RWPE2 (cell line): ENCODE data around the gene MOBP.
"Not testable (repeated sequence)": the region's sequence is repeated elsewhere in the genome, so short reads cannot be mapped to it uniquely, and the experiment has no call there.

Experiments
- ATAC-seq: fragments of 200-7000 bp; cut with Tn5 transposase; 3 replicates; pipeline ENCODE4 v1.9.1; 2021; ENCODE audit warnings: low read depth
- DNase-seq: peaks from one replicate; pipeline ENCODE4 v3.0.0-alpha.2; 2020; ENCODE audit warnings: low spot score
- H3K27ac ChIP-seq: fragments of 450-650 bp; 2 replicates; pipeline ENCODE4 v1.5.1; 2017; ENCODE audit warnings: mild to moderate bottlenecking; ENCODE audit not compliant: poor library complexity, severe bottlenecking
- H3K27me3 ChIP-seq: fragments of 250-450 bp; sonication (Bioruptor Pico); 2 replicates; pipeline ENCODE4 v1.5.1; 2021; ENCODE audit warnings: mild to moderate bottlenecking, moderate library complexity; ENCODE audit not compliant: insufficient read depth, poor library complexity, severe bottlenecking
- H3K36me3 ChIP-seq: fragments of 250-450 bp; sonication (Bioruptor Pico); 2 replicates; pipeline ENCODE4 v1.5.1; 2020; ENCODE audit warnings: low read depth, mild to moderate bottlenecking, moderate library complexity
- H3K4me1 ChIP-seq: fragments of 250-450 bp; sonication (Bioruptor Pico); 2 replicates; pipeline ENCODE4 v1.5.1; 2021; ENCODE audit warnings: mild to moderate bottlenecking, moderate library complexity; ENCODE audit not compliant: insufficient read depth, poor library complexity, severe bottlenecking
- H3K4me3 ChIP-seq: fragments of 250-450 bp; sonication (Bioruptor Pico); 2 replicates; pipeline ENCODE4 v1.5.1; 2021; ENCODE audit warnings: mild to moderate bottlenecking, moderate library complexity; ENCODE audit not compliant: severe bottlenecking
- H3K9me3 ChIP-seq: fragments of 250-450 bp; sonication (Bioruptor Pico); 2 replicates; pipeline ENCODE4 v1.5.1; 2021; ENCODE audit warnings: mild to moderate bottlenecking, moderate library complexity; ENCODE audit not compliant: severe bottlenecking
- TF ChIP-seq, protein P1 (sequence below): fragments of 450-650 bp; IDR thresholded peaks from one replicate; pipeline ENCODE4 v1.5.1; 2017; ENCODE audit warnings: mild to moderate bottlenecking, moderate library complexity; ENCODE audit not compliant: poor library complexity, severe bottlenecking

Gene MOBP

DNA sequence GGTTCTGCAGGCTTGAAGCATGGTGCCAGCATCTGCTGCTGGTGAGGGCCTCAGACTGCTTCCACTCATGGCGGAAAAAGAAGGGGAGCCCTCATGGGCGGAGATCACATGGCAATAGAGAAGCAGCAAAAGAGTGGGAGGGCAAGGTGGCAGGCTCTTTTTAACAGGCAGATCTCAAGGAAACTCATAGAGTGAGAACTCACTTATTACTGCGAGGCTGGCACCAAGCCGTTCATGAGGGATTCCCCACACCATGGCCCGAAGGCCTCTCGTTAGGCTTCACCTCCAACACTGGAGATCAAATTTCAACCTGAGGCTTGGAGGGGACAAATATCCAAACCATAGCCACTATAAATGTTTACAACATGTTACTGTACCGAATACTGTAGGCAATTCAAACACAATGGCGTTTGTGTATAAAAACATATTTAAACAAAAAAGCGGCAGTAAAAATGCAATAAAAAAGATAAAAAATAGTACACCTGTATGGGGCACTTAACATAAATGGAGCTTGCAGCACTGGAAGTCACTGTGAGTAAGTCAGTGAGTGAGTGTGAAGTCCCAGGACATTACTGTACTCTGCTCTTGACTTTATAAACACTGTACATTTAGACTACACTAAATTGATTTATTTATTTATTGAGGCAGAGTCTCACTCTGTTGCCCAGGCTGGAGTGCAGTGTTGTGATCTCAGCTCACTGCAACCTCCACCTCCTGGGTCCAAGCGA, 18.8 kb upstream of the MOBP start:
- TF ChIP-seq, protein P1, sequence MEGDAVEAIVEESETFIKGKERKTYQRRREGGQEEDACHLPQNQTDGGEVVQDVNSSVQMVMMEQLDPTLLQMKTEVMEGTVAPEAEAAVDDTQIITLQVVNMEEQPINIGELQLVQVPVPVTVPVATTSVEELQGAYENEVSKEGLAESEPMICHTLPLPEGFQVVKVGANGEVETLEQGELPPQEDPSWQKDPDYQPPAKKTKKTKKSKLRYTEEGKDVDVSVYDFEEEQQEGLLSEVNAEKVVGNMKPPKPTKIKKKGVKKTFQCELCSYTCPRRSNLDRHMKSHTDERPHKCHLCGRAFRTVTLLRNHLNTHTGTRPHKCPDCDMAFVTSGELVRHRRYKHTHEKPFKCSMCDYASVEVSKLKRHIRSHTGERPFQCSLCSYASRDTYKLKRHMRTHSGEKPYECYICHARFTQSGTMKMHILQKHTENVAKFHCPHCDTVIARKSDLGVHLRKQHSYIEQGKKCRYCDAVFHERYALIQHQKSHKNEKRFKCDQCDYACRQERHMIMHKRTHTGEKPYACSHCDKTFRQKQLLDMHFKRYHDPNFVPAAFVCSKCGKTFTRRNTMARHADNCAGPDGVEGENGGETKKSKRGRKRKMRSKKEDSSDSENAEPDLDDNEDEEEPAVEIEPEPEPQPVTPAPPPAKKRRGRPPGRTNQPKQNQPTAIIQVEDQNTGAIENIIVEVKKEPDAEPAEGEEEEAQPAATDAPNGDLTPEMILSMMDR: no peak
- DNase-seq: no peak

GRCh38 chr3:39449796-39450195, 17.7 kb upstream of the MOBP start:
- H3K36me3 ChIP-seq: no peaks in the 10 kb centered on the region
- H3K4me1 ChIP-seq: no peaks in the 10 kb centered on the region
- H3K27me3 ChIP-seq: no peaks in the 10 kb centered on the region
- DNase-seq (no peak), ATAC-seq (no peak)
- H3K4me3 ChIP-seq: no peak overlapping the region
- no peak overlapping the region for H3K27ac ChIP-seq
- TF ChIP-seq, protein P1: no peak
- H3K9me3 ChIP-seq: no peaks in the 10 kb centered on the region

More for the DNA sequence above, 18.8 kb upstream of the MOBP start:
- Histone ChIP-seq H3K4me3 (no peak overlapping the region), H3K27ac (no peak overlapping the region), H3K9me3 (no peaks in the 10 kb centered on the region), H3K4me1 (no peaks in the 10 kb centered on the region), H3K36me3 (no peaks in the 10 kb centered on the region), H3K27me3 (no peaks in the 10 kb centered on the region)
- ATAC-seq: no peak

- DNase-seq (no peak), ATAC-seq (no peak)
- no peaks in the 10 kb centered on the region for H3K36me3 ChIP-seq
- no peaks in the 10 kb centered on the region for H3K27me3 ChIP-seq
- TF ChIP-seq, protein P1: no peak
- no peak overlapping the region for H3K27ac ChIP-seq
- H3K4me1 ChIP-seq: no peaks in the 10 kb centered on the region
- H3K4me3 ChIP-seq: no peak overlapping the region
- no peaks in the 10 kb centered on the region for H3K9me3 ChIP-seq
Observed at GRCh38 chr3:39453134-39453533, 14.3 kb upstream of the MOBP start.

DNA sequence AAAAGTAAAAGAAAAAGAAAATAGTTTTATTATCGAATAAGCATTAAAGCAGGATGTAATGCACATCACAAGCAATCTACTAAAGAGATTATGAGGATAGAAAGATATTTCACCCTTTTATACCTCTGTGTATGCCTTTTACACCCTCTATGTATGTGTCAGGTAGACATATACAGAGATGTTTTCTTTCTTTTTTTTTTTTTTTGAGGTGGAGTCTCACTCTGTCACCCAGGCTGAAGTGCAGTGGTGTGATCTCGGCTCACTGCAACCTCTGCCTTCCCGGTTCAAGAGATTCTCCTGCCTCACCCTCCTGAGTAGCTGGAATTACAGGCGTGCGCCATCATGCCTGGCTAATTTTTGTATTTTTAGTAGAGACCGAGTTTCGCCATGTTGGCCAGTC, 13.6 kb upstream of the MOBP start:
- not testable (repeated sequence) for ATAC-seq, H3K27ac ChIP-seq, DNase-seq, H3K4me3 ChIP-seq, H3K4me1 ChIP-seq, H3K27me3 ChIP-seq, H3K9me3 ChIP-seq, H3K36me3 ChIP-seq

GRCh38 chr3:39454591-39455217, 12.8 kb upstream of the MOBP start:
- H3K27ac ChIP-seq: no peak overlapping the region
- ATAC-seq (no peak), DNase-seq (no peak)
- TF ChIP-seq, protein P1: no peak
- H3K4me3 ChIP-seq: no peak overlapping the region
- no peaks in the 10 kb centered on the region for H3K4me1 ChIP-seq
- H3K9me3 ChIP-seq: no peaks in the 10 kb centered on the region
- no peaks in the 10 kb centered on the region for H3K36me3 ChIP-seq
- no peaks in the 10 kb centered on the region for H3K27me3 ChIP-seq
